ENCODE results near the gene SDCBP2.
A peak's percentile ranks its signal among the peaks of the same experiment; 100 is the strongest.

The SDCBP2 gene

DNA sequence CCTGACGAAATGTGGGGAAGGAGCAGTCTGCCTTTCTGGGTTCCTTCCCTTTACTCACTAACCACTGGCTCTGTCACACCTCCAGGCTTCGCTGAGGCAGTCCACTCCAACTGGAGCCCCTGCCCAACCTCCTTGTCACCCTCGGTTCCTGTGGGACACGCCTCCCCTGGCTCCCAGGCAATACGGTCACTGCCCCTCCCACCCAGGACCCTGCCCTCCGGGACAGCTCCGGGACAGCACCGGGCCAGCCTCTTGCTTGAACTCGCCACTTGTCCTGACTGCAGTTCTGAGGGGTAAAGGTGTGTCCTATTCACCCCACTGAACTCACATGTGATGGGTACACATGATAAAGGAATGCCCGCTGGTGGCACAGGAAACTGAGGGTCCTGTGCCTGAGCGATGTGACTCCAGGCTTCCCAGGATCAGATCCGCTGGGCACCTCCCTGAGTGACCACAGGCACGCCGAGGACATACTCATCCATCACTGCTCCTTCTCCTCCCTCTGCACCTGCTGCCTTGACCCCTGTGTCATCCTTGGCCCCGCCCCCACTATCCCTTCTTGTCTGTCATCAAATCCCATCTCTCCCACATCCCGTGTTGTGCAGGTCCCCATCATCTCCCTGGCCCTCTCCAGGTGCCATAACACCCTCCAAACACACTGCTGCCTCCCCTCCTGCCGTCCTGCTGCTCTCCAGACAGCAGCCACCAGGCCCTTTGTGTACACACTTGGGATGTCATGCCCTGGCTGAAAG is 7.9 kb downstream of the SDCBP2 start:
- Mint-ChIP-seq H3K36me3 (ENCODE audit: low read depth) (no peaks in the 10 kb centered on the region), H3K4me3 (no peak overlapping the region), H3K27me3 (ENCODE audit: low read depth) (no peaks in the 10 kb centered on the region), H3K9me3 (no peaks in the 10 kb centered on the region), H3K4me1 (no peaks in the 10 kb centered on the region), H3K27ac (peak overlapping the region in 1 of 3 experiments; percentile 29)
- TF ChIP-seq, protein P1, sequence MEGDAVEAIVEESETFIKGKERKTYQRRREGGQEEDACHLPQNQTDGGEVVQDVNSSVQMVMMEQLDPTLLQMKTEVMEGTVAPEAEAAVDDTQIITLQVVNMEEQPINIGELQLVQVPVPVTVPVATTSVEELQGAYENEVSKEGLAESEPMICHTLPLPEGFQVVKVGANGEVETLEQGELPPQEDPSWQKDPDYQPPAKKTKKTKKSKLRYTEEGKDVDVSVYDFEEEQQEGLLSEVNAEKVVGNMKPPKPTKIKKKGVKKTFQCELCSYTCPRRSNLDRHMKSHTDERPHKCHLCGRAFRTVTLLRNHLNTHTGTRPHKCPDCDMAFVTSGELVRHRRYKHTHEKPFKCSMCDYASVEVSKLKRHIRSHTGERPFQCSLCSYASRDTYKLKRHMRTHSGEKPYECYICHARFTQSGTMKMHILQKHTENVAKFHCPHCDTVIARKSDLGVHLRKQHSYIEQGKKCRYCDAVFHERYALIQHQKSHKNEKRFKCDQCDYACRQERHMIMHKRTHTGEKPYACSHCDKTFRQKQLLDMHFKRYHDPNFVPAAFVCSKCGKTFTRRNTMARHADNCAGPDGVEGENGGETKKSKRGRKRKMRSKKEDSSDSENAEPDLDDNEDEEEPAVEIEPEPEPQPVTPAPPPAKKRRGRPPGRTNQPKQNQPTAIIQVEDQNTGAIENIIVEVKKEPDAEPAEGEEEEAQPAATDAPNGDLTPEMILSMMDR (IDR thresholded peaks at IDR 0.05; ENCODE audit: unreplicated experiment in 3 of 3): no peak

DNA sequence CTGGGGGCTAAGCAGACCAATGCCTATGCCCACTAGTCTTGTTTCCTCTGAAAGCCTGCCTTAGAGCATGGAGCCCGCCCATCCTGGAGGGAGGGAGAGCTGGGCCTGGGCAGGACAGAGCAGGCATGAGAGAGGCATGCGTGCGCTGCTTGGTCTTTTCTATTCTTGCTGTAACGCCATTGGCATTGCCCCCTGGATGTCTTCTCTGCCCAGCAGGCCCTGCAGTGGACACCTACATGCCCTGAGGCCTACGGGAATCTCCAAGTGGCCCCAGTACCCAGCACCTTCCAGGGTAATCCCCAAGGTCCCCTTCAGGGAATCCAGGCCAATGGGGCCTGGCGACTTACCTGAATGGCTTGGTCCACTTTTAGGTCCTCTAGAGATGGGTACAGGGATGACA is 8.9 kb downstream of the SDCBP2 start:
- H3K4me3 Mint-ChIP-seq: no peak overlapping the region
- no peaks in the 10 kb centered on the region for H3K4me1 Mint-ChIP-seq
- no peak overlapping the region for H3K27ac Mint-ChIP-seq
- TF ChIP-seq, protein P1 (IDR thresholded peaks at IDR 0.05; ENCODE audit: unreplicated experiment in 3 of 3): no peak
- no peaks in the 10 kb centered on the region for H3K9me3 Mint-ChIP-seq
- no peaks in the 10 kb centered on the region for H3K27me3 Mint-ChIP-seq (ENCODE audit: low read depth)
- no peaks in the 10 kb centered on the region for H3K36me3 Mint-ChIP-seq (ENCODE audit: low read depth)

DNA sequence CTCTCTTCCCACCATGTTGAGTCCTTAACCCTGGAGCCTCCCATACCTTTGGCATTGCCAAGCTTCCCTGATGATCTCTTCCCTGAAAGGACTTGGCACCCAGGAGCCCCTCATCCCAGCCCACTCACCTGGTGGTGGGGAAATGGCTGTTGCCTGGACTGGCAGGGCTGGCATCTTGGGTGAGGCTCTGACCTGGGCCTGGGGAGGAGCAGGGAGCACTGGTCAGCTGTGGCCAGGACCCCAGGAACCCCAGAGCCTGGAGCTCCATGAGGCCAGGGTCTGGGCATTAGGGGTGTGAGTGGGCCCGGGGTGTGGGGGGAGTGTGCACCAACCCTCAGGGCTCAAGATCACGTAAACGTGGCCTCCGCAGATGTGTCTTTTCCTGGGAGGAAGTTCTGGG is 9.5 kb downstream of the SDCBP2 start:
- no peak overlapping the region for H3K27ac Mint-ChIP-seq
- H3K4me1 Mint-ChIP-seq: no peaks in the 10 kb centered on the region
- H3K4me3 Mint-ChIP-seq: no peak overlapping the region
- H3K9me3 Mint-ChIP-seq: no peaks in the 10 kb centered on the region
- TF ChIP-seq, protein P1 (IDR thresholded peaks at IDR 0.05; ENCODE audit: unreplicated experiment in 3 of 3): no peak
- no peaks in the 10 kb centered on the region for H3K36me3 Mint-ChIP-seq (ENCODE audit: low read depth)
- peaks cover 2% of the 10 kb centered on the region for H3K27me3 Mint-ChIP-seq (ENCODE audit: low read depth)

DNA sequence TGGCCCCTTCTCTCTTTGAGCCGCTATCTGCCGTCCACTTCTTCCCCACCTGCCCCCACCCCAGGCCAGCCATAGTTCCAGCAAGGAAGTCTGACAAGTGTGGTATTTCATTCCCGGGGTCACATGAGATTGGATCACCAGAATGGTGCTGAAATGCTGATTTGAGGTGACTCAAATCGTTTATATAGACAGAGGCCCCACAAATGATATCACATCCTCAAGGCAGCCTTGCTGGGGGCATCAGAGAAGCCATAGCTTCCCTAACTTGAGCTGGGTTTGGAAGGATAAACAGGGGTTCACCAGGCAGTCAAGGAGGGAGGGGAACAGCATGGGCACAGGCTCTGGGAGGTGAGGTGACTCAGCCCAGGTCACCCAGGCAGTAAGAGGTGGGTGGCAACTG is 9.9 kb downstream of the SDCBP2 start:
- H3K9me3 Mint-ChIP-seq: no peaks in the 10 kb centered on the region
- H3K4me3 Mint-ChIP-seq: no peak overlapping the region
- TF ChIP-seq, protein P1 (IDR thresholded peaks at IDR 0.05; ENCODE audit: unreplicated experiment in 3 of 3): no peak
- no peak overlapping the region for H3K27ac Mint-ChIP-seq
- peaks cover 4% of the 10 kb centered on the region for H3K27me3 Mint-ChIP-seq (ENCODE audit: low read depth)
- H3K4me1 Mint-ChIP-seq: peaks cover under 1% of the 10 kb centered on the region
- no peaks in the 10 kb centered on the region for H3K36me3 Mint-ChIP-seq (ENCODE audit: low read depth)

DNA sequence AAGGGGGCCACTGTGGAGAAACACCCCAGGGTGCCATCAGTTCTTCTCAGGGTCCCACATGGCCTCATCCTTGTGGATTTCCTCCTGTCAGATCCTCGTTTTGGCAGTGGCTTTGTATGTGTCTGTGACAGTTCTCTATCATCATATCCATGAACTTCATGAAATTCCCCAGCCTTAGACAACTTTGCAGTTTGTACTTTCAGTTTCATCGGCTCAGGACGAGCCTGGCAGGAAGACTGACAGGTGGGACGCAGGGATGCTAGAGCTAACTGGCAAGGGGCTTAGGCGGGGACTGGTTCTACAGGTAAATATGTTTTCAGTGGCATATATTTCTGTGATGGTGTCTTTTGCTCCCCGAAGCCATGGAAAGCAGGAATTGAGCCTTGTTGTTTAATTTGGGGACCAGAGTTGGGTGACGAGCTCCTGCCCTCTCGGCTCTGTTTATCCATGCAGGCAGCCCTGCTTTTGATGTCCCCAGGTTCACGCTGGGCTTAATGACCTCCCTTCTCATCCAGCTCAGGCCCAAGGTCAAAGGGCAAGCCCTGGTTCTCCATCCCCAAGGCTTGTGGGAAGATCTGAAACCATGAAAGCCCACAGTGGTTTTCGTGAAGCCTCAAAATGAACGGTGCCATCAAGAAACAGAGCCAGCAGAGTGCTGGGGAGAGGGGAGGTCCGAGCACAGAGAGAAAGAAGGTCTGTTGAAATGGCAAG is 11.2 kb downstream of the SDCBP2 start:
- Mint-ChIP-seq H3K27me3 (ENCODE audit: low read depth) (peaks cover 4% of the 10 kb centered on the region), H3K9me3 (no peaks in the 10 kb centered on the region), H3K4me3 (no peak overlapping the region), H3K36me3 (ENCODE audit: low read depth) (no peaks in the 10 kb centered on the region), H3K4me1 (peaks cover 6% of the 10 kb centered on the region), H3K27ac (no peak overlapping the region)
- TF ChIP-seq, protein P1 (IDR thresholded peaks at IDR 0.05; ENCODE audit: unreplicated experiment in 3 of 3): no peak
